HL-60 (cell line): ENCODE measurements around the gene AGAP1.

Source experiments
- DNase-seq, 2 experiments: peaks; one replicate each; pipeline ENCODE4 v3.0.0-alpha.2; 2010 to 2020; ENCODE audit warnings: low read depth in 1 of 2, low spot score in 1 of 2
- H3K27ac ChIP-seq: fragments of 250-450 bp; sonication (Bioruptor Pico); replicated peaks from 2 replicates; pipeline ENCODE4 v1.5.1; 2020; ENCODE audit warnings: mild to moderate bottlenecking, moderate library complexity
- H3K27me3 ChIP-seq: fragments of 250-450 bp; sonication (Bioruptor Pico); 2 replicates; pipeline ENCODE4 v1.5.1; 2021; ENCODE audit warnings: mild to moderate bottlenecking, moderate library complexity; ENCODE audit not compliant: insufficient read depth, poor library complexity, severe bottlenecking
- H3K4me3 ChIP-seq: replicated peaks from 2 replicates; pipeline ENCODE4 v1.5.1; 2011; ENCODE audit warnings: mild to moderate bottlenecking, control low read depth, low read length; ENCODE audit not compliant: insufficient read depth
- CTCF ChIP-seq: IDR thresholded peaks from one replicate; pipeline ENCODE4 v1.5.1; 2011; ENCODE audit warnings: low read length, control low read depth, inconsistent platforms; ENCODE audit not compliant: insufficient read depth
- GABPA ChIP-seq: IDR thresholded peaks from 2 replicates; pipeline ENCODE4 v1.6.1; 2012; ENCODE audit warnings: low read depth
- POLR2AphosphoS5 ChIP-seq: IDR thresholded peaks from 2 replicates; pipeline ENCODE4 v1.6.1; 2012; ENCODE audit warnings: low read depth
- REST ChIP-seq: IDR thresholded peaks from 2 replicates; pipeline ENCODE4 v1.6.1; 2012; ENCODE audit warnings: low read depth; ENCODE audit not compliant: insufficient replicate concordance
- SPI1 ChIP-seq: IDR thresholded peaks from 2 replicates; pipeline ENCODE4 v1.6.1; 2012; ENCODE audit warnings: low read depth, mild to moderate bottlenecking, borderline replicate concordance

Gene AGAP1

GRCh38 chr2:235584638-235585007, 90.8 kb downstream of the AGAP1 start:
- Histone ChIP-seq H3K27ac (no peak overlapping the region), H3K4me3 (no peak overlapping the region), H3K27me3 (no peaks in the 10 kb centered on the region)
- DNase-seq = no peak
- TF ChIP-seq POLR2AphosphoS5 (no peak), GABPA (no peak), SPI1 (no peak), REST (no peak), CTCF (no peak)

- H3K27ac ChIP-seq = no peak overlapping the region
- no peak for DNase-seq
- H3K4me3 ChIP-seq = no peak overlapping the region
- TF ChIP-seq REST (no peak), POLR2AphosphoS5 (no peak), SPI1 (no peak), GABPA (no peak), CTCF (no peak)
- H3K27me3 ChIP-seq = no peaks in the 10 kb centered on the region
Observed at GRCh38 chr2:235587202-235587601, 93.4 kb downstream of the AGAP1 start.

- TF ChIP-seq POLR2AphosphoS5 = no peak
- no peak for TF ChIP-seq CTCF
- TF ChIP-seq SPI1 = no peak
- TF ChIP-seq GABPA = no peak
- no peak for TF ChIP-seq REST
- no peak for DNase-seq
- H3K4me3 ChIP-seq = no peak overlapping the region
- H3K27me3 ChIP-seq = no peaks in the 10 kb centered on the region
- no peak overlapping the region for H3K27ac ChIP-seq
Observed at GRCh38 chr2:235588750-235589149, 94.9 kb downstream of the AGAP1 start.
